CD4-positive, alpha-beta T cell treated with Interleukin-6 at 100 ng/mL for 8 hours (primary cell): ENCODE data around the gene SLC6A19.

ENCODE experiments used
- DNase-seq: peaks from one replicate; pipeline ENCODE4 v3.0.0-alpha.2; 2020; ENCODE audit warnings: mixed read lengths, low spot score

Gene SLC6A19

GRCh38 chr5:1180841-1181271, 20.5 kb upstream of the SLC6A19 start:
- no peak for DNase-seq

DNA sequence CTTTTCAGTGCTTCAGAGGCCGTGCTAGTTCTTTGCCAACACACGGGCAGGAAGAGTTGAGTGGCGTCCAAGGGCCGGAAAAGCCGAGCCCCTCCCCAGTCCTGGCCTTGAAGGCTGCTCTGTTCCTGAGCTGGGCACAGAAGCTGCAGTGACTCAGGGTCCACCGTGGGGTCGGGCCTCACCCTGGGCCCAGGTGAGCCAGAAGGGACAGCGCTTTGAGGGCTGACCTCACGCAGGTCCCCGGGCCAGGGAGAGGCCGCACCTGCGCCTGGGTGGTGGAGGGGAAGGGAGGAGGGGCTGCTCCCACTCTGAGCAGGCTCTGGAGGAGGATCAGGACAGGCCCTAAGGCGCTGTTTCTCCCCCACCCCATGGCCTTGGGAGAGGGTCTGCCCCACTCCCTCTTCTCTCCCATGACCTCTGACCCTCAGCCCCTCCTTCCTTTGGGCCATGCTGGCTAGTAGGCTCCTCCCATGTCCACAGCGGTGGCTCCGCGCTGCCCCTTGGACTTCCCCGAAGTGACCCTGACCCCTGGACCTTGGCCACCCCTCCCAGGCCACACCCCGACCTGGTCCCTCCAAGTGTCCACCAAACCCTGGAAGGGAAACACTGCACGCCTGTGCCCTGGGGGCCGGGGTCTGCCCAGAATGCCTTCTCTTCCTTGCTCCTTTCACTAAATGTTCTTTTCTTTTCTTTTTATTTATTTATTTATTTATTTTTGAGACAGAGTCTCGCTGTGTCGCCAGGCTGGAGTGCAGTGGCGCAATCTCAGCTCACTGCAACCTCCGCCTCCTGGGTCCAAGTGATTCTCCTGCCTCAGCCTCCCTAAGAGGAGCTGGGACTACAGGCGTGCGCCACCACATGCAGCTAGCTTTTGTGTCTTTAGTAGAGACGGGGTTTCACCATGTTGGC, 19.7 kb upstream of the SLC6A19 start:
- no peak for DNase-seq

- no peak for DNase-seq
Measured at GRCh38 chr5:1182360-1182632, 19.1 kb upstream of the SLC6A19 start.

- no peak for DNase-seq
Measured at GRCh38 chr5:1182633-1183423, 18.6 kb upstream of the SLC6A19 start.

DNA sequence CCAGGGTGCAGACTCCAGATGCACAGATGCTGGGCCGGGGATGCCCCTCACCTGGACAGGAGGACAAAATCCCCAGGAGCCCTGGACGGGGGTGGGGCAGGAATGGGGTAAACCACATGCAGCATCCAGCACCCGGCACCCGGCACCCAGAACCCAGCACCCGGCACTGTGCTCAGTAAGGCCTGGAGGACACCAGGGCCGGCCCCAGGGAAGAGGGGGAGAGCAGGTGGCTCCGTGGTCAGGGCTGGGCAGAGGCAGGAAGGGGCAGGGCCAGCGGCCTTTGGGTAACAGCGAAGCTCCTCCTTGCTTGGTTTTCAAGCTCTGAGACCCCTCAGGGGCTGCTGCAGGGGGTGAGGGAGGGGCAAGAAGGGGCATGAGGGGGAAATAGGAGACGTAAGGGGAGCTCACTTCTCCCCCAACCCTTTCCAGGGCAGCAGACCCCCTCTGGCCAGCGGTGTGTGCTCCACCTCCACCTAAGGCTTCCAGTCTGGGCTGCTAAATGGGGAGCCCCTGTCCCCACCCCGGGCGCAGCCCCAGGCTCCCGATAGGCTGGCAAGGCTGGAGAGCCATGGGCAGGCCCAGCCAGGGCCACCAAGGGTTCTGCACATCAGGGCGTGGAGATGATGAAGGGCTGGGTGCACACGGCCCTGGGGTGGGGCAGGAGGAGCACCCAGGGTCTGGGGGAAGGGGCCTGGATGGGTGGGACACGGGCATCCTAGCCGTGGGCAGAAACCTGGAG, 17.8 kb upstream of the SLC6A19 start:
- no peak for DNase-seq

DNA sequence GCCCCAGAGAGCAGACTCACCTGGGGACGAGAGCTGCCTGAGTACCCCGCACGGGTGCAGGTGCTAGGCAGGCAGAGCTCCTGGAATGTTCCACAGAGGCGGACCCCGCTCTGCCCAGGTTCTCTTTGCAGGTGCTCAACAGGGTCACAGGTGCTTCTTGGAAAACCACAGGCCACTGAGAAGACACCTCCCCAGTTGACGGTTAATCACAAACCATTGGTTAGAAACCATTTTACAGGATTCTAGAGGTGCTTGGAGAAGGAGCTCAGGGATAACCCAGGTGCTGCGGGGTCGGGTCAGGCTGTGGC, 17.3 kb upstream of the SLC6A19 start:
- no peak for DNase-seq

DNA sequence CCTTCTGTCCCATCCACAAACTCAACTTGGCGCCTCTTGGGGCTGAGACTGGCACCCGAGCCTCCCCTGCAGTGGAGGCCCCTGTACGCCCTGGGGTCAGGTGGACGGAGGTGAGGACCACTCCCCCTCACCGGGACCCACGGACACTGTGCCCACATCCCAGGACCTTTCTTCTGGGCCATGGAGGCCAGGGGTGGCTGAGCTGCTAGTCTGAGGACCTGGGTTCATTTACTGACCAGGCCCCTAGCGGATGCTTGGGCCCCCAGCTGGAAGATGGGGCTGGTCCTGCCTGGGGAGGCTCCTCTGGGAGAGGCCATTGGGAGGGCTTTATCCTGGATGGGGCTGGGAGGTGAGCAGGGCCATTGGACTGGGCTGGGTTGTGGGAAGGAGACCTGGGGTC, 16.9 kb upstream of the SLC6A19 start:
- no peak for DNase-seq

- DNase-seq, result no peak
Measured at GRCh38 chr5:1185038-1185627, 16.3 kb upstream of the SLC6A19 start.

DNA sequence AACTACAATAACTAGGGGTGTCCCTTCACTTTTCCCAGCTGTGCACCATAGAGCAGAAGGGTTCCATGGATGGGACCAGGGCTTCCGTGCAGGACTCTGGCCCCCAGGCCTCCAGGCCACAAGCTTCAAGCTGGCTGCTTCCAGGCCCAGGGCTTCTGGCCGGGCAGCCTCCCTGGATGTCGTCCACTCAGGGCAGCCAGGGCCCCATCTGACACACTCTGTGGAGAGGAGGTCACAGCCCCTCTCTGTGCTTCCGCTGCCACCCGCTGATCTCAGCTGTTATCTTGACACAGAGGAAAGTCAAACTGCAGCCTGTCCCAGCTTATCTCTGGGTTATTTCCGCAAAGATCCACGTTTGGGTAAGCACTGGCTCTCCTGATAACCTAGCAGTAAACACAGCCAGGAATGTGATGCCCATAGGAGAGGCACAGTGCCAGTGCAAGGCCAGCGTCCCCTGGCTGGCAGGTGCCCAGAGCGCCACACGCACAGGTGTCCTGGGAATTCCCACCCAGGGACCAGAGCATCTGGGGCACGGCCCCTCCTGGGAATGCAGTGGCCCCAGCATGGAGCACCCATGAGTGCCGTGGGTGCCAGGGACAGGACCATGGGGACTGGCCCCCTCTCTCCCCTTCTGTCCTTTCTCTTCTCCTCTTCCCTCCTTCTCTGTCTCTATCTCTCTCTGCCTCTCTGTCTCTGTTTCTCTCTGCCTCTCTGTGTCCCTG, 15.6 kb upstream of the SLC6A19 start:
- no peak for DNase-seq

DNA sequence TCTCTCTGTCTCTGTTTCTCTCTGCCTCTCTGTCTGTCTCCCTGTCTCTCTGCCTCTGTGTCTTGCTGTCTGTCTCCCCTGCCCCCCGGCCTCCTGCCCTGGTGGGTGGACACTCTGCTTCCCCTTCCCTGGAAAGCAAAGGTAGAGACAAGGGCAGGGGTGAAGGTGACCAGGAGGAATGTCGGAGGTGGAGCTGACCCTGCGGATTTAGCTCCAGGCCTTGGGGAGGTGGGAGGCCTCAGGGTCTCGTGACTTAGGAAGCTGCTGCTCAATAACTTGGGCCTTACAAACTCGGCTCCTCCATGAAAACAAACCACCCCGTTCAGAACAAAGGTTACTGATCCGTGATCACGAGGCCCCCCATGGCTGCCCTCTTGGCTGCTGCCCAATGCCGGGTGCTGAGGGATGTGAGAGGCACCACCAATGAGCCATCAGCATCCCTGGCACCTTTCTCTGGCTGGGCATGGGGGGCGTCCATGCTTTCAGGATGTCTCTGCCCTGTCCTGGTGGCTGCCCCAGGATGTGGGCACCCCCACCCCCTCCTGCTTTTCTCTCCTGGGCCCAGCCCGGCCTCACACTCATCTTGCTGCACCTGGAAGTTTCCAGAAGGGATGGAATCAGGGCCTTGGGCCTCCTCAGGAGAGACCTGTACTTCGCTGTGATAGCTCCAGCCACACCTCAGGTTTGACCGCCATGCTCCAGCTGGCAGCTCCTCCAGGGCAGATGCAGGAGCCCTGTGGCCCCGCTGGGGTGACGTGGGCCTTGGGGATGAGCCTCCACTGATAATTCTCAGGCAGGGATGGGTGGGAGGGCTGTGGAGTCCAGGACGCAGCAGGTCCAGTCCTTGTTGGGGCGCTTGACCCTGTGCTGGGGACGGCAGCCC, 14.8 kb upstream of the SLC6A19 start:
- DNase-seq, result no peak

GRCh38 chr5:1187234-1187949, 14.0 kb upstream of the SLC6A19 start:
- DNase-seq, result no peak

GRCh38 chr5:1187950-1188334, 13.5 kb upstream of the SLC6A19 start:
- DNase-seq, result no peak

GRCh38 chr5:1188464-1188863, 12.9 kb upstream of the SLC6A19 start:
- no peak for DNase-seq

GRCh38 chr5:1189269-1189668, 12.1 kb upstream of the SLC6A19 start:
- DNase-seq, result no peak

GRCh38 chr5:1190278-1190677, 11.1 kb upstream of the SLC6A19 start:
- DNase-seq, result no peak

DNA sequence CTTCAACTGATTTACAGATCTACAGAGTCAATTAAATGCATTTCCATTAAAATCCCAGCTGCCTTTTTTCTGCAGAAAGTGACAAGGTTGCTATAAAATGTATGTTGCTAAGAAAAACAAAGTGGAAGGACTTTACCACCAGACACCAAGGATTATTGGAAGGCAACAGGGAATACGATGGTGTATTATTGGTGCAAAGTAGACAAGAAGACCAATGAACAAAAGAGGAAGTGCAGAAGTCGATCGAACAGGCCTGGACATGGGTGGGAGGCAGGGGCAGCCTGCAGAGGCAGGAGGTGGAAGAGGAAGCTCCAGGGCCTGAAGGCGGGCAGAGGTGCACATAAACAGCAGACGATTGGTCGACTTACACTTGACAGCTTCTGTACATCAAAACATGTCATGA, 10.6 kb upstream of the SLC6A19 start:
- DNase-seq, result no peak

DNA sequence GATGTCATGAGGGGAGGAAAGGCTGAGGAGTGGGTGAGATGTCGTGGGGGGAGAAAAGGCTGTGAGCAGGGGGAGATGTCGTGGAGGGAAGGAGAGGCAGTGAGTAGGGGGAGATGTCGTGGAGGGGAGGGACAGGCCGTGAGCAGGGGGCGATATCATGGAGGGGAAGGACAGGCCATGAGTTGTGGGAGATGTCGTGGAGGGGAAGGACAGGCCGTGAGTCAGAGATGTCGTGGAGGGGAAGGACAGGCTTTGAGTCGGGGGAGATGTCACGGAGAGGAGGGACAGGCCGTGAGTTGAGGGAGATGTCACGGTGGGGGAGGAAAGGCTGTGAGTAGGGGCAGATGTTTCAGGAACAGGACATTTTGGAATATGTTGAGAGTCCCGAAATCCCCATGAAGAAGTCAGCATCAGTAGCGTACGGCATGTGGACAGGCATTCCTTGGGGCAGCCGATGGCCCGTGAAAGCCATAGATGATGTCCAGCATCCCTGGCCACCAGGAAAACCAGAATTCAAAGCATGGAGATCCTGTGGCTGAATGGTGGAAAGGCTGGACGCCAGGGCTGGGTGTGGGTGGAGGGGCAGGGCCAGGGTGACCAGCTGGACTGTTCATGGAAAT, 8.3 kb upstream of the SLC6A19 start:
- DNase-seq, result no peak

DNA sequence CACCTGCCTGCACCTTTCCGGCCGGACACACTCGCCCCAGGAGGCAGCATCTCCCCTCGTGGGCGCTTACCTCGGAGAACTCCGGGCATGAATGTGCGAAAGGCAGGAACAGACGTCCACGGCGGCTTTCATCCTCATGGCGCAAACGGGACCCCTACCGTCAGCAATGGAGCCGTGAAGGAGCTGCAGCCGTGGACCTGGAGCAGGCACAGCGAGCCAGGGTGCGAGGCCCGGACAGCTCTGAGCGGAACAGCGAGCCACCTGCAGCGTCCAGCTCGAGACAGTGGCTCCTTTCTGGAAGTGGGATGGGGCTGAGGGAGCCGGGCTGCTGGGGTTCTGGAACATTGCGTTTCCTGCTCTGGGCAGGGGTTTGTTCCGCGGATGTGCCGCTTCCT, 7.8 kb upstream of the SLC6A19 start:
- DNase-seq, result no peak

DNA sequence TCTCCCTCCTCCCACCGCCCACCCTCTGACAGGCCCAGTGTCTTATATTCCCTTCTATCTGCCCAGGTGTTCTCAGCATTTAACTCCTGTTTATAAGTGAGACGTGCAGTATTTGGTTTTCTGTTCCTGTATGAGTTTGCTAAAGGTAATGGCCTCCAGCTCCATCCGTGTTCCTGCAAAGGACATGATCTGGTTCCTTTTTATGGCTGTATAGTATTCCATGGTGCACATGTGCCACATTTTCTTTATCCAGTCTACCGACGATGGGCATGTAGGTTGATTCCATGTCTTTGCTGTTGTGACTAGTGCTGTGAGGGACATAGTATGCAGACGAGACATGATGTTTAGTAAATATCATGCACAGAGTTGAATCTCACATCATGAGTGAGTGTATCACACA, 7.0 kb upstream of the SLC6A19 start:
- DNase-seq, result no peak

GRCh38 chr5:1195439-1195838, 6.0 kb upstream of the SLC6A19 start:
- no peak for DNase-seq
